ENCODE results near the gene PFKP.

Gene PFKP

GRCh38 chr10:3122486-3123205, 55.3 kb downstream of the PFKP start:
- Histone ChIP-seq H3K36me3 (no peaks in the 10 kb centered on the region), H3K4me1 (no peaks in the 10 kb centered on the region; the same call in 1 of the 2 replicates), H3K27me3 (no peaks in the 10 kb centered on the region), H3K4me3 (ENCODE audit: low read depth, low read length) (no peak overlapping the region), H3K9me3 (no peaks in the 10 kb centered on the region)
- no peak for TF ChIP-seq CTCF (IDR thresholded peaks at IDR 0.05; ENCODE audit: low read depth, low read length)
- DNase-seq, result no peak

DNA sequence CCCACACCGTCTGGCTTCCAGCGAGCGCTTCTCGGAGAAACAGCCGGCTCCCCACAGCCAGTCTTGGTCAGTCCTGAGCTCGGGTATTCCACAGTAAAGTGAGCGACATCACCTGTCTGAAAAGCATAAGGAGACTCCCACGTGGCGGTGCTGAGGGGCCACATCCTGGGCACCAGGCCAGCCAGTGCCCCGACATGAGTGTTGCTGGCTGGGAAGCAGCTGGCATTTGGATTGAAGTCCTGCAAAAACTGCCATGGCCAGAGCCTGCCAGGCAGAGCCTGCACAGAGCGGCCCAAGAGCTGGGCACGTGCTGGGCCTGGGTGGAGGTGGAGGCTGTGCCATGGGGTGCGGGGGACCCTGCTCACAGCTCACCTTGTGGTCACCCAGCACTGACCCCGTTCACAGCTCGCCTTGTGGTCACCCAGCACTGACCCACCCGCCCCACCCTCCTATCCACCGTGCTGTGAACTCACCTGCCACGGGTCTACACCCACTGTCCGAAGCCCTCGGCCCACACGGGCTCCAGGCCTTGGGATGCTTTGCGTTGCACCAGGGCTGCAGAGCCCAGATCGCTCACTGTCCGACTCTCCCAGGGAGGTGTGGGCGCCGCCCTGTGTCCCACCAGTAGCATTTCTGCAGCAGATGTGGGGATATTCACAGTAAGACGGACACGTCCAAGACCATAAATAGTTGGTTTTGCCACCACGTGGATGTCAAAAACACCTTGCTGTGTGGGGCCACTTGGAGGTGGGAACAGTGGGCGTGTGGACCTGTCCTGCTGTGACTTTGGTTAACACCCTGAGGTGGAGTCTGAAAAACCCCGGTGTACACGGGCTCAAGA, 56.4 kb downstream of the PFKP start:
- H3K4me3 ChIP-seq (ENCODE audit: low read depth, low read length), result no peak overlapping the region
- no peaks in the 10 kb centered on the region; the same call in 1 of the 2 replicates for H3K4me1 ChIP-seq
- no peak for TF ChIP-seq CTCF (IDR thresholded peaks at IDR 0.05; ENCODE audit: low read depth, low read length)
- no peak for DNase-seq
- H3K36me3 ChIP-seq, result no peaks in the 10 kb centered on the region
- H3K9me3 ChIP-seq, result no peaks in the 10 kb centered on the region
- H3K27me3 ChIP-seq, result no peaks in the 10 kb centered on the region

GRCh38 chr10:3124412-3125175, 57.2 kb downstream of the PFKP start:
- TF ChIP-seq CTCF (IDR thresholded peaks at IDR 0.05; ENCODE audit: low read depth, low read length), result no peak
- H3K4me1 ChIP-seq, result no peaks in the 10 kb centered on the region; the same call in 1 of the 2 replicates
- no peak overlapping the region for H3K4me3 ChIP-seq (ENCODE audit: low read depth, low read length)
- no peak for DNase-seq
- H3K27me3 ChIP-seq, result no peaks in the 10 kb centered on the region
- H3K9me3 ChIP-seq, result no peaks in the 10 kb centered on the region
- no peaks in the 10 kb centered on the region for H3K36me3 ChIP-seq

GRCh38 chr10:3125527-3126170, 58.3 kb downstream of the PFKP start:
- Histone ChIP-seq H3K27me3 (no peaks in the 10 kb centered on the region), H3K4me3 (ENCODE audit: low read depth, low read length) (no peak overlapping the region), H3K36me3 (no peaks in the 10 kb centered on the region), H3K4me1 (no peaks in the 10 kb centered on the region; the same call in 1 of the 2 replicates), H3K9me3 (no peaks in the 10 kb centered on the region)
- TF ChIP-seq CTCF (IDR thresholded peaks at IDR 0.05; ENCODE audit: low read depth, low read length), result no peak
- DNase-seq, result no peak

DNA sequence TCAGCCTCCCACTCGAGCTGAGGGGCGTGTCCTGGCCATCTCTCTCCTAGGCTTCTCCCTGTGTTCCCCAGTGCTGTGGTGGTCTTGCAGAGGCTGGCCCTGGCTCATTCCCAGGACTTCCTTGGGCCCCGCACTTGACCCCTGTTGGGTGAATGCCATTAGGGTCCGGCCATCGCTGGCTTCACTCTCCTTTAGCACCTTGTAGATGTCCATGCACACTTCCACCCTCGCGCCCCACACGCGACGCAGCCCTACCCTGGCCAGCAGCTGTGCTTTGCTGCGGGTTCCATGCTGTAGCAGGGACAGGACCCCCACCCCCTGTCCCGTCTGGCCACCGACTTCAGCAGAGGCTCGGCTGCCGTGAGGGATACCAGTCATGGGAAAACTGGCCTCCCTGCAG, 58.9 kb downstream of the PFKP start:
- TF ChIP-seq CTCF (IDR thresholded peaks at IDR 0.05; ENCODE audit: low read depth, low read length), result no peak
- Histone ChIP-seq H3K36me3 (no peaks in the 10 kb centered on the region), H3K9me3 (no peaks in the 10 kb centered on the region), H3K27me3 (no peaks in the 10 kb centered on the region), H3K4me1 (no peaks in the 10 kb centered on the region; the same call in 1 of the 2 replicates), H3K4me3 (ENCODE audit: low read depth, low read length) (no peak overlapping the region)
- no peak for DNase-seq

Measured in BE2C (cell line).